LNCaP clone FGC (cell line): ENCODE measurements around the gene TLNRD1.

Source experiments
- DNase-seq: peaks from one replicate; pipeline ENCODE4 v3.0.0-alpha.2; 2011; ENCODE audit warnings: low read depth
- H3K4me3 ChIP-seq: 2 replicates; pipeline ENCODE4 v1.5.1; 2011; ENCODE audit warnings: mild to moderate bottlenecking, low read depth, low read length, control low read depth
- TF ChIP-seq, protein P1 (sequence below): IDR thresholded peaks from 2 replicates; pipeline ENCODE4 v1.5.1; 2012; ENCODE audit warnings: mild to moderate bottlenecking; ENCODE audit not compliant: control insufficient read depth, insufficient read depth; ENCODE audit errors: extremely low read depth

The TLNRD1 gene

DNA sequence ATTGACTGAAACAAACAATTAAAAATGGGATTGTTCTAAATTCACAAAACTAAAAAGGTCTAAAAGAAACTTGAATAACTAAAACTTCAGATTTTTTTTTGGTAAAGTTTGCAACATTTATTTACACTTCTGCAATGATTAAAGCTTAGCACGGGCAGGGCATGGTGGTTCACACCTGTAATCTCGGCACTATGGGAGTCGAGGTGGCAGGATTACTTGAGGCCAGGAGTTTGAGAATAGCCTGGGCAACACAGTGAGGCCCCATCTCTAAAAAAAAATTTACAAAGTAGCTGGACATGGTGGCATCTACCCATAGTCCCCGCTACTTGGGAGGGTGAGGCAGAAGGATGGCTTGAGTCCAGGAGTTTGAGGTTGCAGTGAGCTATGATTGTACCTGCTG, 31.6 kb downstream of the TLNRD1 start:
- TF ChIP-seq, protein P1, sequence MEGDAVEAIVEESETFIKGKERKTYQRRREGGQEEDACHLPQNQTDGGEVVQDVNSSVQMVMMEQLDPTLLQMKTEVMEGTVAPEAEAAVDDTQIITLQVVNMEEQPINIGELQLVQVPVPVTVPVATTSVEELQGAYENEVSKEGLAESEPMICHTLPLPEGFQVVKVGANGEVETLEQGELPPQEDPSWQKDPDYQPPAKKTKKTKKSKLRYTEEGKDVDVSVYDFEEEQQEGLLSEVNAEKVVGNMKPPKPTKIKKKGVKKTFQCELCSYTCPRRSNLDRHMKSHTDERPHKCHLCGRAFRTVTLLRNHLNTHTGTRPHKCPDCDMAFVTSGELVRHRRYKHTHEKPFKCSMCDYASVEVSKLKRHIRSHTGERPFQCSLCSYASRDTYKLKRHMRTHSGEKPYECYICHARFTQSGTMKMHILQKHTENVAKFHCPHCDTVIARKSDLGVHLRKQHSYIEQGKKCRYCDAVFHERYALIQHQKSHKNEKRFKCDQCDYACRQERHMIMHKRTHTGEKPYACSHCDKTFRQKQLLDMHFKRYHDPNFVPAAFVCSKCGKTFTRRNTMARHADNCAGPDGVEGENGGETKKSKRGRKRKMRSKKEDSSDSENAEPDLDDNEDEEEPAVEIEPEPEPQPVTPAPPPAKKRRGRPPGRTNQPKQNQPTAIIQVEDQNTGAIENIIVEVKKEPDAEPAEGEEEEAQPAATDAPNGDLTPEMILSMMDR = no peak
- H3K4me3 ChIP-seq = no peak overlapping the region
- DNase-seq = no peak

DNA sequence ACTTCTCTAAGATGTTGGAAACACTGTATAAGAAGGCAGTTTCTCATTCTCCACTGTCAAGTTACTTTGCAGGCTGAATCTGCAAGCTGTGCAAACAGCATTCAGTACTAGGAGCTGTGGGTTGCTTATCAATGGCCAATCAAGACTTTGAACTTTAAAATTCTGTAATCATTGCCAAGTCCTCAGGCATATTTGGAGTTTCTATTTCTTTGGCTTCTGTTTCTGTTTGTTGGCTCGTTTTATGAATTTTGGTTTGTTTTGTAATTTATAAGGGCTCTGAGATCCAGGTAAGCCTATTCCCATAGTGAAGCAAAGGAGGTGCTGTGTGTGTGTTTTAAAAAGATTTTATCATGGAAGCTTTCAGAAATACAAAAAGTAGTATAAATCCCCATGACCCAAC, 32.1 kb downstream of the TLNRD1 start:
- H3K4me3 ChIP-seq = no peak overlapping the region
- TF ChIP-seq, protein P1 = peak; percentile 29
- DNase-seq = peak; percentile 96

DNA sequence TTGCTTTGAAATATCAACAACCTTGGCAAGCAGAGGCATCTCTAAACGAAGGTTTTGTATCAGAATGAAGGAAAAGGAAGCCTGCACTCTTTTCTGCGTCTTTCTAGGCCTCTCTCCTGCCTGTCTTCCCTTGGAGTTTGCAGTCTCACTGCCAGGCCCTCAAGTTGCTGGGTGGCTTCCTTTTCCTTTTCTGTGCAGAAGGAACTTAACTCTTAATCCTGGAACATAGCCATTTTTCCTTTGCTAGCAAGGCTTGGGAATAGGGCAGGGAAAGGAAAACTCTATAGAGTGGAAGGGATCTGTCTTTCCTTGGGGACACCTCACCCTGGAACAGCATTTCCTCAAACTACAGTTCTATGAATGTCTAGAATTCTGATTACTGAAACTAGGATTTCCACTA, 32.8 kb downstream of the TLNRD1 start:
- peak; percentile 33 for DNase-seq
- H3K4me3 ChIP-seq = no peak overlapping the region
- TF ChIP-seq, protein P1 = no peak

DNA sequence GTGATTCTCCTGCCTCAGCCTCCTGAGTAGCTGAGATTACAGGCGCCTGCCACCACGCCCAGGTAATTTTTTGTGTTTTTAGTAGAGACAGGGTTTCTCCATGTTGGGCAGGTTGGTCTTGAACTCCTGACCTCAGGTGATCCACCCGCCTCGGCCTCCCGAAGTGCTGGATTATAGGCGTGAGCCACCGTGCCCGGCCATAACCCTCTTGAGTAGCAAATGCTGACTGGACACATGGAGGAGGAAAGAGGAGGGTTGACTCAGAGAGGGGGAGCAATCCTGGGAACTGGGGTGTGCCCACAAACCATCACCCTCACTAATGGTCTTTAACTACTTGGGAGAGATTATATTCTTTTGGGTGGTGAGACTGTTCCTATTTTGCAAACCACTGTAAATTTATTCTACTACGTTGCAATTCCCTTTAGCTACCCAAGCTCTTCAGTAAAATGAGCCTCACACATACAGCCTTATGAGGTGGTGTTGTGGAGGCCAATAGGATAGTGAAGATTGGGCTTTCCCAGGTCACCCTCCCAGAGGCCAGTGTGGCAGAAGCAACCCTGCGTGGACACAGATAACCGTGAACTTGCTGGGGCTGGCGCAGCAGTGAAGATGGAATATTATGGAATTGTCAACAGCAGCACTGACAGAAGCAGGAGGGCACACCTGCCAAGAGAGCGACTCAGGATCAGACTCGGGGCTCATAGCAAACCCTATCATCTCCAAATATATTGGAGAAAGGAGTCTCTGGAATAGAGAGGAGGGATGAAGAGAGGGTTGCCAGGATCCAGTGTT, 37.4 kb downstream of the TLNRD1 start:
- no peak overlapping the region for H3K4me3 ChIP-seq
- no peak for DNase-seq
- TF ChIP-seq, protein P1 = no peak

DNA sequence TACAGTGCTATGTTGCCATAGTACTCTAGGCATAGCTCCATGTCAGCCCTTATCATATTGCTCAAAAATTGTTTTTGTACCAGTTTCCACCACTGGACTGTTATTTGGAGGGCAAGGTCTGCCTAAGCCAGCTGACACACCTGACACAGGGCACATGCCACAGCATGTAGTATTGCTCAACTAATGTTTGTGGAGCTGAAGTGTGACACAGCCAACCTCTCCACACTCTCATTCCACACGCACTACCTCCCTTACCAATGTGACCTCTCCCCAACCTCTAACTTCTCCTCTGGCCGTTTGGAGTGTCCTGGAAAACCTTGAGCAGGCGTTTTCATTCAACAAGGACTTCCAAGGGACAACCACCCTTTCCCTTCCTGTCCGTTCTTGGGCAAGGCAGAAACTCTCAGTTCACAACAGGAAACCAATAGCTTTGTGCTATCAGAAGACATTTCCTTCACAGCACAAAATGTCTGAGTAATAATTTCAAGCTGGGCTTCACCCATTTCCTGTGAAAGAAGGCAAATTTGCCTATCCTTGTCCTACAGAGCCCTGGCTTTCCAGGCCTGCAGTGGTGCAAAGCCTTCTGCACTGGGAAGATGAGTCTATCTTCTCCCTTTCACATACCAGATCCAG, 38.4 kb downstream of the TLNRD1 start:
- TF ChIP-seq, protein P1 = no peak
- no peak overlapping the region for H3K4me3 ChIP-seq
- no peak for DNase-seq

DNA sequence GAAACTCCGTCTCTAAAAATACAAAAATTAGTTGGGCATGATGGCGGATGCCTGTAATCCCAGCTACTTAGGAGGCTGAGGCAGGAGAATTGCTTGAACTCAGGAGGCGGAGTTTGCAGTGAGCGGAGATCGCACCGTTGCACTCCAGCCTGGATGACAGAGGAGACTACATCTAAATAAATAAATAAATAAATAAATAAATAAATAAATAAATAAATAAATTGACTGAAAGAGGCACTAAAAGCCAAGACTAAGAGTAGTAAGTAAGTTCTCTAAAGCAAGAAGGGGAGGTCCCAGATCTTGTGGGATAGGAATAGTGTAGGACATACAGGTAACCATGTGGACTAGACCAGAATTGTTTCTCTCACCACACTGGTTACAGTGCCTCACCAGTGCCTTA, 40.0 kb downstream of the TLNRD1 start:
- DNase-seq = no peak
- TF ChIP-seq, protein P1 = no peak
- no peak overlapping the region for H3K4me3 ChIP-seq

DNA sequence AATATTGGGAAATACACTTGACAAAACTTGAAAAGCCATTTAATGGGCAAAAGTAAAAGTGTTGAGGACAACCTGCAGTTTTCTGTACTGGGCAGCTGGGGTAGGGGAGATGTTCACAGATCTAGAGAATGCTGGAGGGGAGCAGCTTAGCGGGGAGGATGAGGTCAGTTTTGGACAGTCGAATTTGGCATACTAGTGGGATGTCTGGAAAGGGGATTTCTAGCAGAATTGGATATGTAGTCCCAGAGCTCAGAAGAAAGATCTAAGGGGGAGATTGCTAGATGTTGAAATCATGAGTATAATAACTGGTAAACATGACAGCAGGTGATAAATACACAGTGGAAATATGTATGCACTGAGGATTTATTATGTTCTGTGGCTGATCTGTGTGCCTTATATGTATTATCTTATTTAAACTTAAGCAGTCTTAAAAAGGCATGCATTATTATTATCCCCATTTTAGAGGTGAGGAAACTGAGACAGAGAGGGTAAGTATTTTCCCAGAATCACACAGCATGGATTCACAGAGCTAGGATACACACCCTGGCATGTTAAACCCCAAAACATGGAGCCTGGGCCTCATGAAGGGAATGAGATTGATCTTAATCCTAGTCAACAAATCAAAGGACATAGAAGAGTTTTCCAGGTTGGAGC, 42.7 kb downstream of the TLNRD1 start:
- TF ChIP-seq, protein P1 = no peak
- DNase-seq = no peak
- H3K4me3 ChIP-seq = no peak overlapping the region
